ENCODE results near the gene PLXNB3. TPM values are rescaled to one million over a fixed set of nuclear protein-coding genes. Genes with fewer than 3 reads are reported as not detected.

The PLXNB3 gene
- total and polyA plus RNA-seq, 7 experiments from 2014 or later, result 0.45 to 1.6 (median 0.68) TPM; not detected in 4

GRCh38 chrX:153781428-153782047 lies 17.5 kb downstream of the PLXNB3 start:
- peaks cover 0 to 3% (median 0%) of the 10 kb centered on the region in 5 donors for H3K36me3 Mint-ChIP-seq
- H3K9me3 Mint-ChIP-seq, result no peaks in the 10 kb centered on the region
- H3K4me3 Mint-ChIP-seq, result no peak overlapping the region
- H3K27me3 Mint-ChIP-seq, result peaks cover 0 to 10% (median 7%) of the 10 kb centered on the region in 5 donors
- ChIA-PET CTCF (no interaction called here), POLR2A (no interaction called here)
- Histone ChIP-seq H3K4me1 (ENCODE audit: control insufficient read depth in 2 of 2, insufficient read depth in 2 of 2, low read length in 2 of 2) (no peaks in the 10 kb centered on the region), H3K27me3 (ENCODE audit: control insufficient read depth in 2 of 2, insufficient read depth in 2 of 2, low read length in 2 of 2) (no peaks in the 10 kb centered on the region), H3K9me3 (ENCODE audit: control insufficient read depth in 2 of 3, low read length in 3 of 3) (no peaks in the 10 kb centered on the region), H3K4me3 (ENCODE audit: low read length) (no peak overlapping the region), H3K27ac (ENCODE audit: low read depth, low read length) (no peak overlapping the region), H3K36me3 (ENCODE audit: control insufficient read depth in 2 of 3, insufficient read depth in 3 of 3, low read length in 3 of 3) (peaks cover 0 to 14% (median 0%) of the 10 kb centered on the region in 3 experiments)
- no peak overlapping the region for H3K27ac Mint-ChIP-seq
- DNase-seq (no peak), ATAC-seq (no peak)
- peaks cover 0 to 7% (median 4%) of the 10 kb centered on the region in 7 donors for H3K4me1 Mint-ChIP-seq
- intact Hi-C loops (cut with micrococcal nuclease), result no loop called here

GRCh38 chrX:153782313-153782712 lies 18.3 kb downstream of the PLXNB3 start:
- H3K9me3 Mint-ChIP-seq, result no peaks in the 10 kb centered on the region
- no peak for ATAC-seq
- Histone ChIP-seq H3K4me3 (ENCODE audit: low read length) (no peak overlapping the region), H3K36me3 (ENCODE audit: control insufficient read depth in 2 of 3, insufficient read depth in 3 of 3, low read length in 3 of 3) (peaks cover 0 to 21% (median 0%) of the 10 kb centered on the region in 3 experiments), H3K9me3 (ENCODE audit: control insufficient read depth in 2 of 3, low read length in 3 of 3) (no peaks in the 10 kb centered on the region), H3K27ac (ENCODE audit: low read depth, low read length) (no peak overlapping the region), H3K27me3 (ENCODE audit: control insufficient read depth in 2 of 2, insufficient read depth in 2 of 2, low read length in 2 of 2) (no peaks in the 10 kb centered on the region), H3K4me1 (ENCODE audit: control insufficient read depth in 2 of 2, insufficient read depth in 2 of 2, low read length in 2 of 2) (no peaks in the 10 kb centered on the region)
- H3K27ac Mint-ChIP-seq, result no peak overlapping the region
- H3K4me1 Mint-ChIP-seq, result peaks cover 0 to 7% (median 4%) of the 10 kb centered on the region in 7 donors
- ChIA-PET CTCF (no interaction called here), POLR2A (no interaction called here)
- H3K27me3 Mint-ChIP-seq, result peaks cover 0 to 10% (median 7%) of the 10 kb centered on the region in 5 donors
- DNase-seq, result no peak
- H3K4me3 Mint-ChIP-seq, result no peak overlapping the region
- H3K36me3 Mint-ChIP-seq, result peaks cover 0 to 5% (median 0%) of the 10 kb centered on the region in 5 donors
- intact Hi-C loops (cut with micrococcal nuclease), result no loop called here

GRCh38 chrX:153782871-153783270 lies 18.8 kb downstream of the PLXNB3 start:
- DNase-seq, result no peak
- Mint-ChIP-seq H3K4me1 (peaks cover 0 to 7% (median 4%) of the 10 kb centered on the region in 7 donors), H3K27me3 (peaks cover 0 to 10% (median 7%) of the 10 kb centered on the region in 5 donors), H3K36me3 (peaks cover 0 to 5% (median 0%) of the 10 kb centered on the region in 5 donors), H3K4me3 (no peak overlapping the region), H3K27ac (no peak overlapping the region), H3K9me3 (no peaks in the 10 kb centered on the region)
- H3K27me3 ChIP-seq (ENCODE audit: control insufficient read depth in 2 of 2, insufficient read depth in 2 of 2, low read length in 2 of 2), result no peaks in the 10 kb centered on the region
- ATAC-seq, result no peak
- no peaks in the 10 kb centered on the region for H3K9me3 ChIP-seq (ENCODE audit: control insufficient read depth in 2 of 3, low read length in 3 of 3)
- H3K4me3 ChIP-seq (ENCODE audit: low read length), result no peak overlapping the region
- intact Hi-C loops (cut with micrococcal nuclease), result no loop called here
- no peaks in the 10 kb centered on the region for H3K4me1 ChIP-seq (ENCODE audit: control insufficient read depth in 2 of 2, insufficient read depth in 2 of 2, low read length in 2 of 2)
- H3K27ac ChIP-seq (ENCODE audit: low read depth, low read length), result no peak overlapping the region
- ChIA-PET CTCF (no interaction called here), POLR2A (no interaction called here)
- H3K36me3 ChIP-seq (ENCODE audit: control insufficient read depth in 2 of 3, insufficient read depth in 3 of 3, low read length in 3 of 3), result peaks cover 0 to 26% (median 0%) of the 10 kb centered on the region in 3 experiments

GRCh38 chrX:153783378-153784013 lies 19.4 kb downstream of the PLXNB3 start:
- CTCF ChIA-PET, result no interaction called here
- intact Hi-C loops (cut with micrococcal nuclease), result no loop called here
- Mint-ChIP-seq H3K9me3 (no peaks in the 10 kb centered on the region), H3K4me1 (peaks cover 0 to 7% (median 4%) of the 10 kb centered on the region in 7 donors), H3K4me3 (no peak overlapping the region), H3K27me3 (peaks cover 0 to 10% (median 7%) of the 10 kb centered on the region in 5 donors), H3K36me3 (peaks cover 0 to 5% (median 0%) of the 10 kb centered on the region in 5 donors), H3K27ac (peak overlapping the region in 1 of 9 donors; percentile 45)
- H3K9me3 ChIP-seq (ENCODE audit: control insufficient read depth in 2 of 3, low read length in 3 of 3), result no peaks in the 10 kb centered on the region
- DNase-seq (no peak), ATAC-seq (no peak)
- POLR2A ChIA-PET, result no interaction called here
- peaks cover 0 to 33% (median 0%) of the 10 kb centered on the region in 3 experiments for H3K36me3 ChIP-seq (ENCODE audit: control insufficient read depth in 2 of 3, insufficient read depth in 3 of 3, low read length in 3 of 3)
- no peak overlapping the region for H3K4me3 ChIP-seq (ENCODE audit: low read length)
- no peaks in the 10 kb centered on the region for H3K4me1 ChIP-seq (ENCODE audit: control insufficient read depth in 2 of 2, insufficient read depth in 2 of 2, low read length in 2 of 2)
- H3K27ac ChIP-seq (ENCODE audit: low read depth, low read length), result no peak overlapping the region
- no peaks in the 10 kb centered on the region for H3K27me3 ChIP-seq (ENCODE audit: control insufficient read depth in 2 of 2, insufficient read depth in 2 of 2, low read length in 2 of 2)

GRCh38 chrX:153784325-153784967 lies 20.4 kb downstream of the PLXNB3 start:
- H3K36me3 Mint-ChIP-seq, result peaks cover 0 to 5% (median 0%) of the 10 kb centered on the region in 5 donors
- H3K4me1 ChIP-seq (ENCODE audit: control insufficient read depth in 2 of 2, insufficient read depth in 2 of 2, low read length in 2 of 2), result no peaks in the 10 kb centered on the region
- peaks cover 0 to 1% (median 0%) of the 10 kb centered on the region in 11 donors for H3K9me3 Mint-ChIP-seq
- ATAC-seq (peak; percentile 20), DNase-seq (no peak)
- H3K36me3 ChIP-seq (ENCODE audit: control insufficient read depth in 2 of 3, insufficient read depth in 3 of 3, low read length in 3 of 3), result peaks cover 0 to 41% (median 0%) of the 10 kb centered on the region in 3 experiments
- no peak overlapping the region for H3K27ac ChIP-seq (ENCODE audit: low read depth, low read length)
- no peaks in the 10 kb centered on the region for H3K27me3 ChIP-seq (ENCODE audit: control insufficient read depth in 2 of 2, insufficient read depth in 2 of 2, low read length in 2 of 2)
- POLR2A ChIA-PET, result no interaction called here
- no peaks in the 10 kb centered on the region for H3K9me3 ChIP-seq (ENCODE audit: control insufficient read depth in 2 of 3, low read length in 3 of 3)
- no peak overlapping the region for H3K4me3 ChIP-seq (ENCODE audit: low read length)
- no peak overlapping the region for H3K27ac Mint-ChIP-seq
- CTCF ChIA-PET, result no interaction called here
- peaks cover 0 to 7% (median 4%) of the 10 kb centered on the region in 7 donors for H3K4me1 Mint-ChIP-seq
- no peak overlapping the region for H3K4me3 Mint-ChIP-seq
- peaks cover 0 to 10% (median 7%) of the 10 kb centered on the region in 5 donors for H3K27me3 Mint-ChIP-seq
- intact Hi-C loops (cut with micrococcal nuclease), result no loop called here

- ATAC-seq (no peak), DNase-seq (no peak)
- Mint-ChIP-seq H3K27me3 (no peaks in the 10 kb centered on the region), H3K4me1 (peaks cover 0 to 9% (median 4%) of the 10 kb centered on the region in 7 donors), H3K27ac (no peak overlapping the region), H3K9me3 (peaks cover 0 to 2% (median 0%) of the 10 kb centered on the region in 11 donors), H3K36me3 (peaks cover 0 to 5% (median 0%) of the 10 kb centered on the region in 5 donors), H3K4me3 (no peak overlapping the region)
- no peaks in the 10 kb centered on the region for H3K9me3 ChIP-seq (ENCODE audit: control insufficient read depth in 2 of 3, low read length in 3 of 3)
- H3K27me3 ChIP-seq (ENCODE audit: control insufficient read depth in 2 of 2, insufficient read depth in 2 of 2, low read length in 2 of 2), result no peaks in the 10 kb centered on the region
- POLR2A ChIA-PET, result no interaction called here
- CTCF ChIA-PET, result no interaction called here
- no peaks in the 10 kb centered on the region for H3K4me1 ChIP-seq (ENCODE audit: control insufficient read depth in 2 of 2, insufficient read depth in 2 of 2, low read length in 2 of 2)
- peaks cover 0 to 49% (median 0%) of the 10 kb centered on the region in 3 experiments for H3K36me3 ChIP-seq (ENCODE audit: control insufficient read depth in 2 of 3, insufficient read depth in 3 of 3, low read length in 3 of 3)
- H3K27ac ChIP-seq (ENCODE audit: low read depth, low read length), result no peak overlapping the region
- H3K4me3 ChIP-seq (ENCODE audit: low read length), result no peak overlapping the region
- intact Hi-C loops (cut with micrococcal nuclease), result no loop called here
Observed at GRCh38 chrX:153786669-153787068, 22.6 kb downstream of the PLXNB3 start.

All from naive thymus-derived CD4-positive, alpha-beta T cell (primary cell).